Central memory CD4-positive, alpha-beta T cell (primary cell): ENCODE data around the gene PHACTR4.
"Not testable (repeated sequence)": the region's sequence is repeated elsewhere in the genome, so short reads cannot be mapped to it uniquely, and the experiment has no call there.

Experiments
- DNase-seq: peaks from one replicate; pipeline ENCODE4 v3.0.0; 2022

Gene PHACTR4

DNA sequence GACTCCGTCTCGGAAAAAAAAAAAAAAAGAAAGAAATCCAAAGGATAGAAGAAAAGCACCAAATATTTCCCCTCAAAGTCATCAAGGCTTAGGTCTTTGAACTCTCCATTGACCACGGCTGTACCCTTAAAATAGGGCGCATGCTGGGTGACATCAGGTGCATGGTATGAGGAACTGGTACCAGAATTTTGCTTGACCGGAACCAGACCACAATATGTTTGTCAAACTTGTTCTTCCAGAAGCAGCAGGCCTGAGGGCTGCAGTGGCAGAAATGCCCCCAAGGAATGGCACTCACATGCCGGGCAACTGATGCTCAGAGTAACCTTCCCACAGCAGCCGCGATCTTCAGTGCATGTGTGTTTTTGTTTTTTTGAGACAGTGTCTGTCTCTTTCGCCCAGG is 157.3 kb downstream of the PHACTR4 start:
- DNase-seq: no peak

GRCh38 chr1:28530456-28530855 is 160.9 kb downstream of the PHACTR4 start:
- no peak for DNase-seq

DNA sequence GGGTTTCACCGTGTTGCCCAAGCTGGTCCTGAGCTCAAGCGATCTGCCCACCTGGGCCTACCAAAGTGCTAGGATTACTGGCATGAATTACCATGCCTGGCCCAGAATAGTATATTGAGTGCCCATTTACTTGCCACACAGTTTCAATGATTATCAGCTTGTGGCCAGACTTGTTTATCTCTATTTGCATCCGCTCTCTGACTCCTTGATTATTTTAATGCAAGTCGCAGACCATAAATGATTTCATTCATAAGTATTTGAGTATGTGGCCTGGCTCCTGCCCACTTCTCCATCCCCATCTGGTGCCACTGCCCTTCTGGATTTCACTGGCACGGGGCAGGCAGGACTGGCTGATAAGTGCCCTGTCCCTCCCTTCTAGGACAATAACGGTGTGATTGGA is 165.1 kb downstream of the PHACTR4 start:
- DNase-seq: no peak

GRCh38 chr1:28535180-28535579 is 165.6 kb downstream of the PHACTR4 start:
- no peak for DNase-seq

- no peak for DNase-seq
Observed at GRCh38 chr1:28537457-28538199, 168.1 kb downstream of the PHACTR4 start.

GRCh38 chr1:28538286-28538685 is 168.7 kb downstream of the PHACTR4 start:
- no peak for DNase-seq

DNA sequence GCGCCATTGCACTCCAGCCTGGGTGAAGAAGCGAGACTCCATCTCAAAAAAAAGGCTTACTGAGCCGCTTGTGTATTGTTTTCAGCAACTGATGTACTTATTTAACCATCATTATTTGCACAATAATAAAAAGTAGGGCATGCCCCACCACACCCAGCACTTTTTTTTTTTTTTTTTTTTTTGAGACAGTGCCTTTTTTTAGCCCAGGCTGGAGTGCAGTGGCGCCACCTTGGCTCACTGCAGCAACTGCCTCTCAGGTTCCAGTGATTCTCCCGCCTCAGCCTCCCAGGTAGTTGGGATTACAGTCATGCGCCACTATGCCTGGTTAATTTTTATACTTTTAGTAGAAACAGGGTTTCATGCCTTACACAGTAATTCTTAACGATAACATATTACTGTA is 171.1 kb downstream of the PHACTR4 start:
- DNase-seq: no peak

DNA sequence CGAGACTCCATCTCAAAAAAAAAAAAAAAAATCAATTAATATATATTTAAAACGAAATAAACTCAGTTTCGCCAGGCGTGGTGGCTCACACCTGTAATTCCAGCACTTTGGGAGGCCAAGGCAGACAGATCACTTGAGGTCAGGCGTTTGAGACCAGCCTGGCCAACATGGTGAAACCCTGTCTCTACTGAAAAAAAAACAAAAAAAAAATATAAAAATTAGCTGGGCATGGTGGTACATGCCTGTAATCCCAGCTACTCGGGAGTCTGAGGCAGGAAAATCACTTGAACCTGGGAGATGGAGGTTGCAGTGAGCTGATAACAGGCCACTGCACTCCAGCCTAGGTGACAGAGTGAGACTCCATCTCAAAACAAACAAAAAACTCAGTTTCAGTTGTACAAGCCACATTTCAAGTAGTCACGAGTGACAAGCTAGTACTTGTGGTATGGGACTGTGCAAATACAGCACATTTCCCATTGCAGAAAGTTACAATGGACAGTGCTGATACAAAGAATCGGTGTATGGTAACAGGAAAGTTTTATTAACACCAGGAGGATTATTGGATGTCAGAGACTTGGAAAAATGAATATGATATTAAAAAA is 172.0 kb downstream of the PHACTR4 start:
- not testable (repeated sequence) for DNase-seq

- DNase-seq: no peak
Observed at GRCh38 chr1:28545246-28545628, 175.7 kb downstream of the PHACTR4 start.

GRCh38 chr1:28548318-28548717 is 178.8 kb downstream of the PHACTR4 start:
- no peak for DNase-seq
